HepG2 (cell line): ENCODE data around the gene ATP6V0D1. TPM values are rescaled to one million over a fixed set of nuclear protein-coding genes. Genes with fewer than 3 reads are reported as not detected.

Experiments used
- HNRNPLL ChIP-seq: fragments of 200-400 bp; formaldehyde crosslinking; IDR thresholded peaks from 2 replicates; pipeline ENCODE4 v1.6.1; 2017; ENCODE audit warnings: mild to moderate bottlenecking, low read depth, low read length; ENCODE audit not compliant: poor library complexity, severe bottlenecking
- KDM3A ChIP-seq: IDR thresholded peaks from 2 replicates; pipeline ENCODE4 v1.6.1; 2018; ENCODE audit warnings: low read depth, missing compliant biosample characterization
- KLF16 ChIP-seq, 2 experiments: sonication (generic) in 1 of 2; formaldehyde crosslinking in 1 of 2; IDR thresholded peaks; 2 replicates each; pipeline versions ENCODE4 v1.6.1 to v1.8.0; 2016 to 2023; ENCODE audit warnings: missing genetic modification reagents in 2 of 2, missing compliant biosample characterization in 1 of 2
- MAZ ChIP-seq, 2 experiments: sonication (generic) in 1 of 2; formaldehyde crosslinking in 1 of 2; IDR thresholded peaks; 2 replicates each; pipeline versions ENCODE4 v1.5.0 to v1.6.1; 2012 to 2020; ENCODE audit warnings: low read depth in 2 of 2, mild to moderate bottlenecking in 2 of 2, borderline replicate concordance in 1 of 2, improper control_type of control experiment in 1 of 2, low read length in 1 of 2, missing genetic modification reagents in 1 of 2, moderate library complexity in 1 of 2
- SMARCE1 ChIP-seq: fragments of 450-650 bp; IDR thresholded peaks from 2 replicates; pipeline ENCODE4 v1.6.1; 2017; ENCODE audit warnings: borderline replicate concordance
- TBL1XR1 ChIP-seq: fragments of 150-350 bp; IDR thresholded peaks from 2 replicates; pipeline ENCODE4 v1.6.1; 2014; ENCODE audit warnings: borderline replicate concordance, low read length; ENCODE audit not compliant: partially characterized antibody
- polyA plus RNA-seq, 8 experiments: library from polyadenylated mRNA; depleted of rRNA in 3 of 8; stranded (reverse) in 7 of 8; unstranded in 1 of 8; fragments of >200 nt; fragmentation: Illumina TruSeq in 4 of 8; extraction: Trizol in 4 of 8; gene quantifications; 2 replicates each; pipeline versions ENCODE4 v1.2.1 to v1.2.3, GENCODE V29; 2011 to 2016; ENCODE audit warnings: low read depth in 4 of 8, missing spikeins in 1 of 8, mixed read lengths in 1 of 8; ENCODE audit not compliant: insufficient read depth in 1 of 8
- total RNA-seq, 5 experiments: library from RNA; depleted of rRNA; stranded (reverse); fragments of >200 nt; fragmentation: Illumina TruSeq; extraction: Trizol; gene quantifications; 2 replicates each; pipeline ENCODE4 v1.2.3, GENCODE V29; 2016; ENCODE audit warnings: low read depth in 1 of 5
- TF ChIP-seq, protein P1 (sequence below), 2 experiments: fragments of 450-650 bp in 1 of 2; sonication (generic) in 1 of 2; formaldehyde crosslinking in 1 of 2; IDR thresholded peaks; 2 replicates each; pipeline versions ENCODE4 v1.6.1 to v1.8.0; 2016 to 2022; ENCODE audit warnings: antibody characterized with exemption in 1 of 2, mild to moderate bottlenecking in 1 of 2, missing genetic modification reagents in 1 of 2
- TF ChIP-seq, protein P2 (sequence below): sonication (generic); formaldehyde crosslinking; IDR thresholded peaks from 2 replicates; pipeline ENCODE4 v1.5.0; 2020; ENCODE audit warnings: missing genetic modification reagents
- TF ChIP-seq, protein P3 (sequence below): sonication (generic); formaldehyde crosslinking; IDR thresholded peaks from 2 replicates; pipeline ENCODE4 v1.4.0; 2020; ENCODE audit warnings: missing genetic modification reagents
- TF ChIP-seq, protein P4 (sequence below): sonication (generic); formaldehyde crosslinking; IDR thresholded peaks from 2 replicates; pipeline ENCODE4 v1.5.1; 2020; ENCODE audit warnings: mild to moderate bottlenecking, missing genetic modification reagents, moderate library complexity
- TF ChIP-seq, protein P5 (sequence below): sonication (generic); formaldehyde crosslinking; IDR thresholded peaks from 2 replicates; pipeline ENCODE4 v1.5.0; 2020; ENCODE audit warnings: missing genetic modification reagents

ATP6V0D1 gene
- total and polyA plus RNA-seq, 2 of the 13 experiments (the other 11 are each of a cell fraction or from before 2014, with no cell fraction given), result 51.1 to 61.3 TPM

DNA sequence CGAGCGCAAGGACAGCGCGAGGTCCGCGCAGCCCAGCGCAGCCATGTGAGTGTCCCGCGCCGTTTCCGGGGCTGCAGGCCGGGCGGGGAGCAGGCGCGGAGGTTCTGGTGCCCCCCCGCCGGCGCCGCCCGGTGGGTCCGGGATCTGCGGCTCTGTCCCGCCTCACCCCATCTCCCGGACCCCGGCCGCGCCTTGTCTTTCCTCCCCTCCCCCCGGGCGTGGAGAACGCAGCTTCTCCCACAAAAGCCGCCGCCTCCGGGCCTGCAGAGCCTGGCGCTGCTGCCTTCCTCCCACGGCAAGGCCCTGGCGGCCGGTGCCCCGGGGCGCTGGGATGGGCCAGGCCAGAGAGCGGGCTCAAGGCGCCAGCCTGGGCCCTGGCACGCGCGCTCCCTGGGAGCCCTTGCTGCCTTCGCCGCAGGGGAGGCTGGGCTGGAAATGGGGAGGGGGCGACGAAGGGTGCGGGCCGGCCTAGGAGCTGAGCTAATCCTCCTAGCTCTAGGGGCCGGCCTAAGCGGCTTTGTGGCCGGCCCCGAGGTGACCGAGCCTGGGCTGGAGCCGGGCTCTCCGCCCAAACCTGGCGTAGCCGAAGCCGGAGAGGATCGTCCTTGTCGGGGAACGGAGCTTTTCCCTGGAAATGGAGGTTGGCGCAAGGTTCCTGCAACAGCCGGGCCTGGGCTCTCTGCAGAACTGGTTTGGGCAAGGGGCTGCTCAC is 48.1 kb upstream of the ATP6V0D1 start (continued):
- TF ChIP-seq, protein P1, sequence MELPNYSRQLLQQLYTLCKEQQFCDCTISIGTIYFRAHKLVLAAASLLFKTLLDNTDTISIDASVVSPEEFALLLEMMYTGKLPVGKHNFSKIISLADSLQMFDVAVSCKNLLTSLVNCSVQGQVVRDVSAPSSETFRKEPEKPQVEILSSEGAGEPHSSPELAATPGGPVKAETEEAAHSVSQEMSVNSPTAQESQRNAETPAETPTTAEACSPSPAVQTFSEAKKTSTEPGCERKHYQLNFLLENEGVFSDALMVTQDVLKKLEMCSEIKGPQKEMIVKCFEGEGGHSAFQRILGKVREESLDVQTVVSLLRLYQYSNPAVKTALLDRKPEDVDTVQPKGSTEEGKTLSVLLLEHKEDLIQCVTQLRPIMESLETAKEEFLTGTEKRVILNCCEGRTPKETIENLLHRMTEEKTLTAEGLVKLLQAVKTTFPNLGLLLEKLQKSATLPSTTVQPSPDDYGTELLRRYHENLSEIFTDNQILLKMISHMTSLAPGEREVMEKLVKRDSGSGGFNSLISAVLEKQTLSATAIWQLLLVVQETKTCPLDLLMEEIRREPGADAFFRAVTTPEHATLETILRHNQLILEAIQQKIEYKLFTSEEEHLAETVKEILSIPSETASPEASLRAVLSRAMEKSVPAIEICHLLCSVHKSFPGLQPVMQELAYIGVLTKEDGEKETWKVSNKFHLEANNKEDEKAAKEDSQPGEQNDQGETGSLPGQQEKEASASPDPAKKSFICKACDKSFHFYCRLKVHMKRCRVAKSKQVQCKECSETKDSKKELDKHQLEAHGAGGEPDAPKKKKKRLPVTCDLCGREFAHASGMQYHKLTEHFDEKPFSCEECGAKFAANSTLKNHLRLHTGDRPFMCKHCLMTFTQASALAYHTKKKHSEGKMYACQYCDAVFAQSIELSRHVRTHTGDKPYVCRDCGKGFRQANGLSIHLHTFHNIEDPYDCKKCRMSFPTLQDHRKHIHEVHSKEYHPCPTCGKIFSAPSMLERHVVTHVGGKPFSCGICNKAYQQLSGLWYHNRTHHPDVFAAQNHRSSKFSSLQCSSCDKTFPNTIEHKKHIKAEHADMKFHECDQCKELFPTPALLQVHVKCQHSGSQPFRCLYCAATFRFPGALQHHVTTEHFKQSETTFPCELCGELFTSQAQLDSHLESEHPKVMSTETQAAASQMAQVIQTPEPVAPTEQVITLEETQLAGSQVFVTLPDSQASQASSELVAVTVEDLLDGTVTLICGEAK (IDR thresholded peaks at IDR 0.05), result no peak
- TF ChIP-seq, protein P1 (CRISPR knock-in tag; IDR thresholded peaks at IDR 0.05), result 0 out of 2 replicates have a peak, but pooled peaks have one; percentile 36
- TF ChIP-seq MAZ (IDR thresholded peaks at IDR 0.05; ENCODE audit: borderline replicate concordance, low read depth, low read length), result no peak; the same call in 1 of the 2 replicates
- TF ChIP-seq MAZ (CRISPR knock-in tag; IDR thresholded peaks at IDR 0.05; ENCODE audit: low read depth), result peak; percentile 42
- no peak for TF ChIP-seq SMARCE1
- TF ChIP-seq KDM3A, result no peak
- TF ChIP-seq, protein P2, sequence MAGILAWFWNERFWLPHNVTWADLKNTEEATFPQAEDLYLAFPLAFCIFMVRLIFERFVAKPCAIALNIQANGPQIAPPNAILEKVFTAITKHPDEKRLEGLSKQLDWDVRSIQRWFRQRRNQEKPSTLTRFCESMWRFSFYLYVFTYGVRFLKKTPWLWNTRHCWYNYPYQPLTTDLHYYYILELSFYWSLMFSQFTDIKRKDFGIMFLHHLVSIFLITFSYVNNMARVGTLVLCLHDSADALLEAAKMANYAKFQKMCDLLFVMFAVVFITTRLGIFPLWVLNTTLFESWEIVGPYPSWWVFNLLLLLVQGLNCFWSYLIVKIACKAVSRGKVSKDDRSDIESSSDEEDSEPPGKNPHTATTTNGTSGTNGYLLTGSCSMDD (CRISPR knock-in tag), result no peak
- TF ChIP-seq KLF16 (CRISPR knock-in tag; IDR thresholded peaks at IDR 0.05), result no peak
- peak; percentile 81 for TF ChIP-seq HNRNPLL
- TF ChIP-seq, protein P3, sequence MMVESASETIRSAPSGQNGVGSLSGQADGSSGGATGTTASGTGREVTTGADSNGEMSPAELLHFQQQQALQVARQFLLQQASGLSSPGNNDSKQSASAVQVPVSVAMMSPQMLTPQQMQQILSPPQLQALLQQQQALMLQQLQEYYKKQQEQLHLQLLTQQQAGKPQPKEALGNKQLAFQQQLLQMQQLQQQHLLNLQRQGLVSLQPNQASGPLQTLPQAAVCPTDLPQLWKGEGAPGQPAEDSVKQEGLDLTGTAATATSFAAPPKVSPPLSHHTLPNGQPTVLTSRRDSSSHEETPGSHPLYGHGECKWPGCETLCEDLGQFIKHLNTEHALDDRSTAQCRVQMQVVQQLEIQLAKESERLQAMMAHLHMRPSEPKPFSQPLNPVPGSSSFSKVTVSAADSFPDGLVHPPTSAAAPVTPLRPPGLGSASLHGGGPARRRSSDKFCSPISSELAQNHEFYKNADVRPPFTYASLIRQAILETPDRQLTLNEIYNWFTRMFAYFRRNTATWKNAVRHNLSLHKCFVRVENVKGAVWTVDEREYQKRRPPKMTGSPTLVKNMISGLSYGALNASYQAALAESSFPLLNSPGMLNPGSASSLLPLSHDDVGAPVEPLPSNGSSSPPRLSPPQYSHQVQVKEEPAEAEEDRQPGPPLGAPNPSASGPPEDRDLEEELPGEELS, result 0 out of 2 replicates have a peak, but pooled peaks have one; percentile 24
- no peak for TF ChIP-seq TBL1XR1
- TF ChIP-seq, protein P4, sequence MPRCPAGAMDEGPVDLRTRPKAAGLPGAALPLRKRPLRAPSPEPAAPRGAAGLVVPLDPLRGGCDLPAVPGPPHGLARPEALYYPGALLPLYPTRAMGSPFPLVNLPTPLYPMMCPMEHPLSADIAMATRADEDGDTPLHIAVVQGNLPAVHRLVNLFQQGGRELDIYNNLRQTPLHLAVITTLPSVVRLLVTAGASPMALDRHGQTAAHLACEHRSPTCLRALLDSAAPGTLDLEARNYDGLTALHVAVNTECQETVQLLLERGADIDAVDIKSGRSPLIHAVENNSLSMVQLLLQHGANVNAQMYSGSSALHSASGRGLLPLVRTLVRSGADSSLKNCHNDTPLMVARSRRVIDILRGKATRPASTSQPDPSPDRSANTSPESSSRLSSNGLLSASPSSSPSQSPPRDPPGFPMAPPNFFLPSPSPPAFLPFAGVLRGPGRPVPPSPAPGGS, result peak; percentile 84; the same call in 1 of the 2 replicates
- TF ChIP-seq, protein P5, sequence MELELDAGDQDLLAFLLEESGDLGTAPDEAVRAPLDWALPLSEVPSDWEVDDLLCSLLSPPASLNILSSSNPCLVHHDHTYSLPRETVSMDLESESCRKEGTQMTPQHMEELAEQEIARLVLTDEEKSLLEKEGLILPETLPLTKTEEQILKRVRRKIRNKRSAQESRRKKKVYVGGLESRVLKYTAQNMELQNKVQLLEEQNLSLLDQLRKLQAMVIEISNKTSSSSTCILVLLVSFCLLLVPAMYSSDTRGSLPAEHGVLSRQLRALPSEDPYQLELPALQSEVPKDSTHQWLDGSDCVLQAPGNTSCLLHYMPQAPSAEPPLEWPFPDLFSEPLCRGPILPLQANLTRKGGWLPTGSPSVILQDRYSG (CRISPR knock-in tag), result no peak
